ENCODE data around the gene FAM221A. TPM values are rescaled to one million over a fixed set of nuclear protein-coding genes. Genes with fewer than 3 reads are reported as not detected.

FAM221A gene
- total RNA-seq: 1.8 to 2.3 TPM (median 2.2 TPM) in 3 replicates
- long read RNA-seq: 0 reads

DNA sequence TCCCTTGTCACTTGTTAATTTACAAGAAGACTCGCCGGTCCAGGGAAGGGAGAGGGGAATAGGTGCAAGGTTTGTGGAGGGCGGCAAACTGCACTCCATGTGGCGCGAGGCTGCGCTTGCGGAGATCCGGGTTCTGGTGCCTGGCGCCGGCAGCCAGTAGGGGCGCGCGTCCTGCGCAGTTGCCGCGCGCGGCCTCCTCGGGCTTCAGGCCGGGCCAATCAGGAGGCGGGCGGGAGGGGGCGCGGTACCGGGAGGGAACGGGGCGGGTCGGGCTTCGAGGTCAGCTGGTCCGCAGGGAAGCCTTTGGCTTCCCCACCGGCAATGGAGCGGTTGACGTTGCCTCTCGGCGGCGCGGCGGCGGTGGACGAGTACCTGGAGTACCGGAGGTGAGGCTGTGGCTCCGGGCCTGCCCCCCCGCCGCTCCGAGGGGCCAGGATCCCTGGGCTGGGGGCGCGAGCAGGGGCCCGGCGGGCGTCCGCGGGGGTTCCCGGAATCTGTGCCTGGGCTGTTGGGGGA lies at the start of gene FAM221A:
Gene FAM221A, plus strand, starts transcription at position 302 of the 516 bp plus-strand sequence. Its CDS starts 20 bp downstream, at position 322.
- Mint-ChIP-seq H3K27ac (ENCODE audit: unreplicated experiment) (no peak within 1 kb of the TSS), H3K4me1 (ENCODE audit: low read depth) (no peaks in the 10 kb centered on the region), H3K36me3 (ENCODE audit: low read depth) (no peaks in the 10 kb centered on the region), H3K9me3 (ENCODE audit: low read depth) (peaks cover 8% of the 10 kb centered on the region), H3K4me3 (ENCODE audit: unreplicated experiment) (peak within 1 kb of the TSS; percentile 88), H3K27me3 (ENCODE audit: low read depth) (no peaks in the 10 kb centered on the region)
- TF ChIP-seq CTCF (IDR thresholded peaks at IDR 0.05): peak; percentile 79
- peak; percentile 90 for DNase-seq (ENCODE audit: low spot score)

DNA sequence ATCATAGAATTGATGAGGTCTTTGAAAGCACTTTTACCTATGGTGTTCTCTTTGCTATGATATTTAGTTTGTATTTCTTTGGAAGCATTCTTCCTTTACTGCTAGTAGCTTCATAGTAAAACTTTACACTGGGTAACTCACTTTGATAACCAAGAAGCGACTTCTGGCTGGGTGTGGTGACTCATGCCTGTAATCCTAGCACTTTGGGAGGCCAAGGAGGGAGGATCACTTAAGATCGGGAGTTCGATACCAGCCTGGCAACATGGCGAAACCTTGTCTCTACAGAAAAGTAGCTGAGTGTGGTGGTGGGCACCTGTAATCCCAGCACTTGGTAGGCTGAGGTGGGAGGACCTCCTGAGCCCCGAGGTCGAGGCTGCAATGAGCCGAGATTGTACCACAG lies 46.6 kb upstream of the FAM221A start:
- no peak for DNase-seq (ENCODE audit: low spot score)
- no peaks in the 10 kb centered on the region for H3K36me3 Mint-ChIP-seq (ENCODE audit: low read depth)
- H3K27ac Mint-ChIP-seq (ENCODE audit: unreplicated experiment): no peak overlapping the region
- TF ChIP-seq CTCF (IDR thresholded peaks at IDR 0.05): no peak
- H3K27me3 Mint-ChIP-seq (ENCODE audit: low read depth): no peaks in the 10 kb centered on the region
- H3K4me3 Mint-ChIP-seq (ENCODE audit: unreplicated experiment): no peak overlapping the region
- H3K9me3 Mint-ChIP-seq (ENCODE audit: low read depth): no peaks in the 10 kb centered on the region
- H3K4me1 Mint-ChIP-seq (ENCODE audit: low read depth): no peaks in the 10 kb centered on the region

DNA sequence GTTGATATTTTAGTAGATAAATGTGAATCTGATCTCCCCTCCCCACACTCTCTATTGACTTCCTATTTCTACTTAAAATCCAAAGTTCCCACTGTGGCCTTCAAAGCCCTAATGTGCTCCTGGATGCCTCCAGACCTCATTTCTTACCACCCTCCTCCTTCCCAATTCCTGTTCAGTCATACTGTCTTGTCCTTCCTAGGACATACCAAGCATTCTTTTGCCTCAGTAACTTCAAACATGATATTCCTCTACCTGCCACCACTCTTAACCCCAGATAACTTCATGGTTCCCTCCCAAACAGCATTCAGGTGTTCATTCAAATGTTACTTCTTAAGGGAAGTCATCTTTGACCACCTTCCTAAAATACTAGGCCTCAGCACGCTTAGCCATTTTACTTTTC lies 34.2 kb upstream of the FAM221A start:
- H3K4me3 Mint-ChIP-seq (ENCODE audit: unreplicated experiment): no peak overlapping the region
- no peaks in the 10 kb centered on the region for H3K27me3 Mint-ChIP-seq (ENCODE audit: low read depth)
- H3K9me3 Mint-ChIP-seq (ENCODE audit: low read depth): no peaks in the 10 kb centered on the region
- no peak overlapping the region for H3K27ac Mint-ChIP-seq (ENCODE audit: unreplicated experiment)
- DNase-seq (ENCODE audit: low spot score): no peak
- peaks cover 4% of the 10 kb centered on the region for H3K4me1 Mint-ChIP-seq (ENCODE audit: low read depth)
- TF ChIP-seq CTCF (IDR thresholded peaks at IDR 0.05): no peak
- H3K36me3 Mint-ChIP-seq (ENCODE audit: low read depth): no peaks in the 10 kb centered on the region

DNA sequence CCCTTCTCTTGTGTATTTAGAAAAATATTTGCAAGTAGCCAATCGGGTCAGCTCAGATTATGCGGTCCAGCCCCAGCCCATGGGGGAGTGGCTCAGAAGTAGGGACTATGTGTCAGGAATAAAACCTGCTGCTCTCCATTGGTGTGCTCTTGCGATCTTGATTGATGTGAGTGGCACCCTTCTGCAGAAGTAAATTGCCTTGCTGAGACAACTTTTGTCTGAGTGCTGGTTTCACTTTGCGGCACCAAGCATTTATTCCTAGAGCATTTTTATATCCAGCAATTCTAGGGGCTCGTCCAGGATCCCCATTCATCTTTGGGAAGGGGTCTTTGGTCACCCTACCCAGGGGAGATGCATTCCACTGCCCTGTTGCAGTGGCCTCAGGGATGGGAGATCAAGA lies 26.1 kb upstream of the FAM221A start:
- peaks cover 20% of the 10 kb centered on the region for H3K9me3 Mint-ChIP-seq (ENCODE audit: low read depth)
- H3K4me1 Mint-ChIP-seq (ENCODE audit: low read depth): peaks cover 6% of the 10 kb centered on the region
- no peak overlapping the region for H3K27ac Mint-ChIP-seq (ENCODE audit: unreplicated experiment)
- peaks cover 2% of the 10 kb centered on the region for H3K36me3 Mint-ChIP-seq (ENCODE audit: low read depth)
- DNase-seq (ENCODE audit: low spot score): no peak
- H3K4me3 Mint-ChIP-seq (ENCODE audit: unreplicated experiment): no peak overlapping the region
- TF ChIP-seq CTCF (IDR thresholded peaks at IDR 0.05): no peak
- no peaks in the 10 kb centered on the region for H3K27me3 Mint-ChIP-seq (ENCODE audit: low read depth)

- Mint-ChIP-seq H3K27me3 (ENCODE audit: low read depth) (no peaks in the 10 kb centered on the region), H3K9me3 (ENCODE audit: low read depth) (peaks cover 23% of the 10 kb centered on the region)
- peak; percentile 72 for TF ChIP-seq CTCF (IDR thresholded peaks at IDR 0.05)
These were observed 25.5 kb upstream of the FAM221A start for GRCh38 chr7:23654508-23654907.

More at GRCh38 chr7:23654508-23654907, 25.5 kb upstream of the FAM221A start:
- Mint-ChIP-seq H3K27ac (ENCODE audit: unreplicated experiment) (no peak overlapping the region), H3K36me3 (ENCODE audit: low read depth) (peaks cover 2% of the 10 kb centered on the region), H3K4me3 (ENCODE audit: unreplicated experiment) (no peak overlapping the region), H3K4me1 (ENCODE audit: low read depth) (peaks cover 6% of the 10 kb centered on the region)
- DNase-seq (ENCODE audit: low spot score): no peak
